MM.1S (cell line): ENCODE data around the gene PTPN1.

Experiments used
- EZH2 ChIP-seq: fragments of 300-600 bp; sonication (generic); optimal IDR thresholded peaks from 2 replicates; pipeline ENCODE3; 2017; ENCODE audit warnings: low read depth, mild to moderate bottlenecking, antibody characterized with exemption, low read length, mixed read lengths
- TF ChIP-seq, protein P1 (sequence below): fragments of 300-600 bp; sonication (generic); IDR thresholded peaks from 2 replicates; pipeline ENCODE4 v1.5.1; 2016; ENCODE audit warnings: antibody characterized with exemption, low read length, mixed read lengths

- TF ChIP-seq, protein P1, sequence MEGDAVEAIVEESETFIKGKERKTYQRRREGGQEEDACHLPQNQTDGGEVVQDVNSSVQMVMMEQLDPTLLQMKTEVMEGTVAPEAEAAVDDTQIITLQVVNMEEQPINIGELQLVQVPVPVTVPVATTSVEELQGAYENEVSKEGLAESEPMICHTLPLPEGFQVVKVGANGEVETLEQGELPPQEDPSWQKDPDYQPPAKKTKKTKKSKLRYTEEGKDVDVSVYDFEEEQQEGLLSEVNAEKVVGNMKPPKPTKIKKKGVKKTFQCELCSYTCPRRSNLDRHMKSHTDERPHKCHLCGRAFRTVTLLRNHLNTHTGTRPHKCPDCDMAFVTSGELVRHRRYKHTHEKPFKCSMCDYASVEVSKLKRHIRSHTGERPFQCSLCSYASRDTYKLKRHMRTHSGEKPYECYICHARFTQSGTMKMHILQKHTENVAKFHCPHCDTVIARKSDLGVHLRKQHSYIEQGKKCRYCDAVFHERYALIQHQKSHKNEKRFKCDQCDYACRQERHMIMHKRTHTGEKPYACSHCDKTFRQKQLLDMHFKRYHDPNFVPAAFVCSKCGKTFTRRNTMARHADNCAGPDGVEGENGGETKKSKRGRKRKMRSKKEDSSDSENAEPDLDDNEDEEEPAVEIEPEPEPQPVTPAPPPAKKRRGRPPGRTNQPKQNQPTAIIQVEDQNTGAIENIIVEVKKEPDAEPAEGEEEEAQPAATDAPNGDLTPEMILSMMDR: no peak
- no peak for TF ChIP-seq EZH2
Measured at GRCh38 chr20:50621068-50621665, 111.0 kb downstream of the PTPN1 start.
